HG03097 (cell line): ENCODE data around the gene GPR83.
"Not testable (repeated sequence)": the region's sequence is repeated elsewhere in the genome, so short reads cannot be mapped to it uniquely, and the experiment has no call there.

Experiments
- ATAC-seq: cut with Tn5 transposase; IDR thresholded peaks from one replicate; pipeline ENCODE4 v1.9.1; 2021; ENCODE audit not compliant: unreplicated experiment, low FRiP score

The GPR83 gene

DNA sequence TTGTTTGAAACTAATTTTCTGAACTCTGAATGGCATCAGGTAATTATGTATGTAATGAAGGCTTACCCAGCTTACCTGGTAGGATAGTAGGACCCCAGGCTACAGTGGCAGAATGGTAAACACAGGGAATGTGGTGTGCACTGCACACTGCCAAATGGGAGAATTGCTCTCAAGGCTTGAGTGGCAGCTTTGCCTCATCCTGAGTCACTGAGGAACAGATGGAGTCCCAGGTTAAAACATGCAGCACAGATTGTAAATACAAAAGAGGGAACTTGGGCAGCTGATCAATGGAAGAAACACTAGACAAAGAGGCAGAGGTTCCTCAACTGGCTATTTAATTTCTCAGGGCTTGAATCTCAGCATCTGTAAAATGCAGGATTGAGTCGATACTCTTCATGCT is 24.4 kb downstream of the GPR83 start:
- ATAC-seq: no peak

GRCh38 chr11:94370576-94370975 is 30.6 kb downstream of the GPR83 start:
- ATAC-seq: not testable (repeated sequence)

DNA sequence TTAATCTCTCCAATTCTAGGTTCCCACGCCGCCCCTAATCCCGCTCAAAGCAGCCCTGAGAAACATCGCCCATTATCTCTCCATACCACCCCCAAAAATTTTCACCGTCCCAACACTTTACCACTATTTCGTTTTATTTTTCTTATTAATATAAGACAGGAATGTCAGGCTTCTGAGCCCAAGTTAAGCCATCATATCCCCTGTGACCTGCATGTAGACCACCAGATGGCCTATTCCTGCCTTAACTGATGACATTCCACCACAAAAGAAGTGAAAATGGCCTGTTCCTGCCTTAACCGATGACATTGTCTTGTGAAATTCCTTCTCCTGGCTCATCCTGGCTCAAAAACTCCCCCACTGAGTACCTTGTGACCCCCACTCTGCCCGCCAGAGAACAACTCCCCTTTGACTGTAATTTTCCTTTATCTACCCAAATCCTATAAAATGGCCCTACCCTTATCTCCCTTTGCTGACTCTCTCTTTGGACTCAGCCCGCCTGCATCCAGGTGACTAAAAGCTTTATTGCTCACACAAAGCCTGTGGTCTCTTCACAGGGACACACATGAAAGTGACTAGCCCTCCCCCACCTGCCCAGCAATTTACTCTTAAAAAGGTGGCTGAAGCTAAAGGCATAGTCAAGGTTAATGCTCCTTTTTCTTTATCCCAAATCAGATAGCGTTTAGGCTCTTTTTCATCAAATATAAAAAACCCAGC is 50.2 kb downstream of the GPR83 start:
- ATAC-seq: not testable (repeated sequence)

GRCh38 chr11:94346311-94346710 is 54.9 kb downstream of the GPR83 start:
- ATAC-seq: not testable (repeated sequence)

DNA sequence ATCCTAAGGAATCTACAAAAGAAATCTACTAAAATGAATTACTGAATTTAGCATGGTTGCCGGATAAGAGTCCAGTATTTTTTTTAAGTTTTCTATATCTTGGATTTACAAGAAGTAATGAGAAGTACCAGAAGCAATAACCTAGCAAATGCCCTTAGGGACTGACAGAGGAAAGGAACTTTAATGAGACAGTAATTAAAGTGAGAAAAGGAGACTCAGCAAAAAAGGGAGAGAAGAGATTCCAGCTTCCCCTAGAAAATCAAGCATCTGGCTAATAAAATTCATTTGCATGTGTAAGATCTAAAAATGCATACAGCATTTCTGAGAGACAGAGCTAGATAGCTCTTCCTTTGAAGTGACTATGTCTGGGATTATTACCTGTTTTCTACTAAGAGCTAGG is 57.7 kb downstream of the GPR83 start:
- no peak for ATAC-seq

DNA sequence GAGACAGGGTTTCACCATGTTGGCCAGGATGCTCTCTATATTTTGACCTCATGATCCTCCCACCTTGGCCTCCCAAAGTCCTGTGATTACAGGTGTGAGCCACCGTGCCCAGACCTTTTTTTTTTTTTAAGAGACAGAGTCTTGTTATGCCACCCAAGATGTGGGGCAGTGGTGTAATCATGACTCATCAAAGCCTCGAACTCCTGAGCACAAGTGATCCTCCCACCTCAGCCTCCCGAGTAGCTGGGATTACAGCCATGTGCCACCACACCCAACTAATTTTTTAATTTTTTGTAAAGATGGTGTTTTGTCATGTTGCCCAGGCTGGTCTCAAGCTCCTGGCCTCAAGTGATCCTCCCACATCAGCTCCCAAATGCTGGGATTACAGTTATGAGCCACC is 59.0 kb downstream of the GPR83 start:
- ATAC-seq: no peak

DNA sequence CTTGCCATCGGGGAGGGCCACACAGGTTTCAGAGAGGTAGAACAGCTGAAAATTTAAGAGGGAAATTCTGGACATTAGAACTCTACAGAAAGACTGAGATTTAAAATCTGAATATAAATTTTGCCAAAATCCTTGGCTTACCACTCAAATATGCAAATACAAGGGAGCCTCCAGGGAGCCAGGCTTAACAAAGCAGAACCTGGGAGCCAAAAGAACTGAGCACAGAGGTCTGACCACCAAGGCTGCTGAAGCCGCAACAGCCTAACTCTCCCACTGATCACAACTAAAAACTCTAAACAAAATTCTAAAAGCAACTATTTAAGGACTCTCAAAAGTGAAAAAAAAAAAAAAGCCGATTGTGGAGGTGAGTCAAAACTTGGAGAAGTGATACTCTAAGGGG is 62.6 kb downstream of the GPR83 start:
- ATAC-seq: no peak

- no peak for ATAC-seq
Observed at GRCh38 chr11:94336033-94336432, 65.2 kb downstream of the GPR83 start.

DNA sequence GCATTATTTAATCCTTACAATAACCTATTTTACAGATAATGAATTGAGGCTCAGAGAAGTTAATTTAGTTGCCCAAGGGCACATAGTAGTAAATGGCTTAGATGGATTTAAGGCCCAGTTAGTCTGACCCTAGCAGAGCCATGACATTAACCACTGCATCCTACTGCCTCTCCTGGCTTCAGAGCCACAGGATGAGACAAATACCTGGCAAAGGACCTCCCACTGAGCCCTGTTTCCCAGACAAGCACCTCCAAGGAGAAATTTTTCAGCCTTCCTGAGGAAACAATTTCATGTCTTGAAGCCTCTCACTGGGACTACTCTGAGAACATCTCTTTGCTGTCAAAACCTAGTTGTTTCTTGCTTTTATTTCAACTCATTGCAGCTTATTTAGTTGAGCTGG is 68.4 kb downstream of the GPR83 start:
- no peak for ATAC-seq

DNA sequence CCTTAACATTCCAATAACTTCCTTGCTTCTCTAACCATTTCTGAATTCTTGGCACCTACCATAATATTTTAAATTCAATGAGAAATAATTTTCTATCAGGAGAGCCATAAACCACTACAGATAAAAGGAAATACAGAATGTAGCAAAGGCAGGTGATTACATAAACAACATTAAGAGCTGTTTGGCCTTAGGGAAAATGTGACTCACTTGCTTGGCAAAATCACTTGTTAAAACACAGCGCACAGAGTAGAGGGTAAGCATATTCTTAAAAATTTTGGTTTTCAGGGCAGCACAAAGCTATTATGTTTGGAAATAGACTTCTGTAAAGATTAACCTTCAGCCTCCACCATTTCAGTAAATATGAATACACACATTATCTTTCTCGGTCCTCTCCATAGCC is 70.4 kb downstream of the GPR83 start:
- no peak for ATAC-seq

DNA sequence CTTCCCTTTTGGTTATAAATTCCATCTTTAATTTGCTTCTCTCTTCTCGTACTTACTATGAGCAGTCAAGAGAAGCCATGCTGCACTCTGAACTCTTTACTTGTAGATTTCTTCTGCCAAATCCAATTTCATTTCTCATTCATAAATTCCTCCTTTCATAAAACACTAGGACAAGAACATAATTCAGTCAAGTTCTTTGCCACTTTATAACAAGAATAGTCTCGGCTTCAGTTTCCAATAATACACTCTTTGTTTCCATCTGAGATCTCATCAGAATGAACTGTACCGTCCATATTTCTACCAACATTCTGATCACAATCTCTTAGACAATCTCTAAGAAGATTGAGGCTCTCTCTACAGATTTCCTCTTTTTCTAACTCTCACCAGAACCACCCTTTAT is 71.7 kb downstream of the GPR83 start:
- ATAC-seq: no peak

DNA sequence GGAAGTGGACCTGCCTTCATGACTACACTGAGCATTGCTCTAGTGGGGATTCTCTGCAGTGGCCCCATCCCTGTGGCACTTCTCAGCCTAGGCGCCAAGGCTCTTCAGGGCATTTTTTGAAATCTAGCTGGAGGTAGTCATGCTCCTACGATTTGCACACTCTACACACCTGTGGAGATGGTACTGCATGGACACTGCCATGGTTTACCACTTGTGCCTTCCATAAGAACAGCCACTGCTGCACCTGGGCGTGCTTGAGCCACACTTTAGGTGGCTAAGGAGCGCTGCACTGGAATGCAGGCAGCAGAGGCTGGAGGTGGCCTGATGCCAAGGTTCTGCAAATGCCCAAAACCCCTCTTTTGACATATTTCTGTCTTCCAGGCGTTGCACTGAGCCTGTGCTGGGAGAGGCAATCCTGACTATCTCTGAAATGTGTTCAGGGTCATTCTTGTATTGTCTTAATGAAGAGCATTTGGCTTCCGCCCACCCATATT is 72.6 kb downstream of the GPR83 start:
- ATAC-seq: no peak
